Activated T-cell treated with anti-CD3 and anti-CD28 coated beads for 1 hour (primary cell): ENCODE data around the gene ZNF460.

Experiments
- DNase-seq: peaks from one replicate; pipeline ENCODE4 v3.0.0-alpha.2; 2020; ENCODE audit warnings: low read depth

ZNF460 gene

GRCh38 chr19:57280962-57281400, 696 bp downstream of the ZNF460 start:
- no peak for DNase-seq

GRCh38 chr19:57282011-57282643, 1.8 kb downstream of the ZNF460 start:
- DNase-seq: no peak

GRCh38 chr19:57288373-57288772, 8.1 kb downstream of the ZNF460 start:
- no peak for DNase-seq

GRCh38 chr19:57290970-57291369, 10.7 kb downstream of the ZNF460 start:
- DNase-seq: no peak

- DNase-seq: no peak
These were observed 12.3 kb downstream of the ZNF460 start for GRCh38 chr19:57292547-57292946.

DNA sequence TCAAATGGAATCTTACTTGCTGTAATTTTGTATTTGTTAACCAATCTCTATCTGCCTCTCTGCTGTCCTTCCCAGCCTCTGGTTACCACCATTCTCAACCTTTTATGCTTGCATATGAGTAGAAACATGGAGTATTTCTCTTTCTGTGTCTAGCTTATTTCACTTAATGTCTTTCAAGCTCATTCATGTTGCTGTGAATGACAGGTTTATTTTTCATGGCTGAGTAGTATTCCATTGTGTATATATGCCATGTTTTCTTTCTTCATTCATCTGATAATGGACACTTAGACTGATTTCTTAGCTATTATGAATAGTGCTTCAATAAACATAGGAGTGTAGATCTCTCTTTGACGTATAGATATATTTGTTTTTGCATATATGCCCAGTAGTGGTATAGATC, 13.4 kb downstream of the ZNF460 start:
- DNase-seq: no peak

GRCh38 chr19:57302020-57302465, 21.8 kb downstream of the ZNF460 start:
- no peak for DNase-seq

DNA sequence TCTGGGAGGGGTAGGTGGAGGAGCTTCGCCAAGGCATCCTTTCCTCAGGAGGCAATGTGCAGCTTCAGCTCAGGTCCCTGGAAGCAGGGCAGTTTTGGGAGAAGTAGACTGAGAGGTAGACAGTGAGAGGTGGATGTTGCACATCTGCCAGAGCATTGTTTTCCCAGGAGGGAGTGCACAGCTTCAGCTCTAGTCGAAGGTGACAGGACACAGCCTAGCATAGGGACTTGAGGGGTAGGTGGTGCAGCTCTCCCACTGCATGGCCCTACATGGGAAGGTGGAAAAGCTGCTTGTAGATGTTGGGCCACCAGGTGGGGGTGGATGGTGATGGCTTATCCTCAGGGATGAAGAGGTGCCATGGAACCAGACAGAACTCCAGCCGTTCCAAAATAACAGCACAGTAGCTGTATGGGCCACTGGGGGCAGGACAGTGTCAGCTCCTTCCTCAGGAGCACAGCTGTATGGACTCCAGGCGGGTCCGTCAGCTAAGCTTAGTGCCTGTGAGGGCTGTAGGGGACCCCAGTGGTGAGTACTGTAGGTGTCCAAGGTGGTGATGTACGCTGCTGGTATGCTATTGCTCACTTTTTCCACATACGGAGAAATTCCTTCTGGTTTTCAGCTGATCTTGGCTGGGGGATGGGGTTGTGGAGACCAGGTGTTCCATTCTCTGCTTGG, 22.6 kb downstream of the ZNF460 start:
- no peak for DNase-seq

GRCh38 chr19:57305056-57305455, 24.8 kb downstream of the ZNF460 start:
- no peak for DNase-seq

- no peak for DNase-seq
These were observed 28.2 kb downstream of the ZNF460 start for GRCh38 chr19:57308514-57308913.

- no peak for DNase-seq
These were observed 30.5 kb downstream of the ZNF460 start for GRCh38 chr19:57310792-57311191.

DNA sequence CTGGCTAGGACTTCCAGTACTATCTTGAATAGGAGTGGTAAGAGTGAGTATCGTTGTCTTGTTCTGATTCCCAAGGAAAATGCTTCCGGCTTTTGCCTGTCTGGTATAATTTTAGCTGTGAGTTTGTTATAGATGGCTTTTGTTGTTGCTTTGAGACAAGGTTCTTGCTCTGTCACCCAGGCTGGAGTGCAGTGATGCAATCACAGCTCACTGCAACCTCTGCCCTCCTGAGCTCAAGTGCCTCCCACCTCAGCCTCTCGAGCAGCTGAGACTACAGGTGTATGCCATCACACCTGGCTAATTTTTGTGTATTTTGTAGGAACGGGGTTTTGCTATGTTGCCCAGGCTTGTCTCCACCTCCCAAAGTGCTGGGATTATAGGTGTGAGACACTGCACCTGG, 33.9 kb downstream of the ZNF460 start:
- no peak for DNase-seq

GRCh38 chr19:57317503-57317902, 37.2 kb downstream of the ZNF460 start:
- DNase-seq: no peak

- DNase-seq: no peak
These were observed 39.5 kb downstream of the ZNF460 start for GRCh38 chr19:57319869-57320179.

- peak; percentile 85 for DNase-seq
These were observed 40.1 kb downstream of the ZNF460 start, which contains the start of gene ZNF543 for GRCh38 chr19:57320180-57321084. TSS of gene ZNF543 (plus strand) at chr19:57320472. CDS start at chr19:57320854, 382 bp downstream.

GRCh38 chr19:57321116-57321515, 40.8 kb downstream of the ZNF460 start:
- DNase-seq: no peak

DNA sequence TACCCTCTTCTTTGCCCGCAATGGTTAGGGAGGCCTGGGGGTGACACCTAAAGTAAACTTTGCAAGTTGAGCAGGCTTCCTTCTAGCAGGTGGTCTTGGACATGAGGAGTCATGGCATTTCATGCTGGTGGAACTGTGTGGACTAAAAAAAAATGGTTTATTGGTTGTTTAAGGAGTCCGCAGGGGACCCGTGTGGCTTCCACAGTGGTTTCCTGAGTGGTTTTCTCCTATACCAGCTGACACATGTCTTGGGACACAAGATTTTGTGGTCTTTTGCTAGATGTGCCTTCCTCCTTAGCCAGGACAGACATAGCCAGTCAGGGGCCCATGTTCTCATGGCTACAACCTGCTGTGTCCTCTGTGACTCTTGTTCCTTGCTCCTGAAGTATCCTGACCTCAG, 41.5 kb downstream of the ZNF460 start:
- DNase-seq: no peak

DNA sequence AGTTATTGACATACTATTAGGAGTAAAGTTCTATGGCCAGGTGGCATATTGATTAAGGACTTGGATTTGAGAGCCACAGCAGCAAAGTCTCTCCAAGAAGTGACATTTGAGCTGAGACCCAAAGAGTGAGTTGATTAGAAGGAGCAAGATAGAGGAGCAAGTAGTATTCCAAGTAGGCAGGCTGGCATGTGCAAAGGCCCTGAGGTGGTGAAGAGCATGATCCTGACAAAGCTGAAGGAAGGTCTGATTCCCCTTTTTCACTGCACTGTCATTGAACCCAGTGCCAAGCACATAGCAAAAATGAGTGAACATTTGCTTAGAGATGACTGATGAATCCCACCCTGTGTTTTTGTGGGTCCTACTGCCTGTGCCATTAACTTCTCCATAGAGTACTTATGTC, 44.7 kb downstream of the ZNF460 start:
- DNase-seq: no peak

- DNase-seq: no peak
These were observed 47.7 kb downstream of the ZNF460 start for GRCh38 chr19:57327993-57328392.

- DNase-seq: no peak
These were observed 53.9 kb downstream of the ZNF460 start for GRCh38 chr19:57334191-57334590.

DNA sequence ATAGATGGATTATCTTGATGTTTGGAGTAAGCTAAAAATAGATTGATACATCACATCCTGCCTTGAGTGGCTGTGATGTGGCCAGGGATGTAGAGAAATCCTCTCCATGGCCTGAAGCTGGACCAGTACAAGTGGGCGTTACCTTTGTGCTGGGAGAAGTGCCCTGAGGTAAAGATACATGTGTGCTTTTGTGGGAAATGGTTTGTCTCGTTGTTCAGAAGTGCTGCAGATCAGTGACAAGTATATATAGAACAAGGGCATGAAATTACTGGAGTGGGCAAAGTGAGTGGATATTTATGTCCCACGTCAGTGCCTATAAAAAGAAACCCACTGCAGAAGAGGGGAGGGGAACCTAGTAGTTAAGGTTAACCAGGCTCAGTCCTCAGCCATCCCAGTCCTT, 58.6 kb downstream of the ZNF460 start:
- DNase-seq: no peak

DNA sequence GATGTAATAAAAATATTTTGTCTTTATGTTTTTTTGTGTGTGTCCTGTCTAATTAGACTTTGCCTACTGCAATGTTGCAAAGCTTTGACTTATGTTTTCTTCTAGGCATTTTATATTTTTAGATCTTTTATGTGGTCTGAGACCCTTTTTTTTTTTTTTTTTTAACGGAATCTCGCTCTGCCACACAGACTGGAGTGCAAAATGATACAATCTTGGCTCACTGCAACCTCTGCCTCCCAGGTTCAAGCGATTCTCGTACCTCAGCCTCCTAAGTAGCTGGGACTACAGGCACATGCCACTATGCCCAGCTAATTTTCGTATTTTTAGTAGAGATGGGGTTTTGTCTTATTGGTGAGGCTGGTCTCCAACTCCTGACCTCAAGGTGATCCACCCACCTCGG, 62.3 kb downstream of the ZNF460 start:
- DNase-seq: no peak
